HG03520 (cell line): Measurements from ENCODE around the gene ELF2.
"Not testable (repeated sequence)": the region's sequence is repeated elsewhere in the genome, so short reads cannot be mapped to it uniquely, and the experiment has no call there.

ENCODE experiments used
- ATAC-seq: cut with Tn5 transposase; IDR thresholded peaks from one replicate; pipeline ENCODE4 v1.9.1; 2021; ENCODE audit warnings: mild to moderate bottlenecking, moderate library complexity; ENCODE audit not compliant: unreplicated experiment

The ELF2 gene

DNA sequence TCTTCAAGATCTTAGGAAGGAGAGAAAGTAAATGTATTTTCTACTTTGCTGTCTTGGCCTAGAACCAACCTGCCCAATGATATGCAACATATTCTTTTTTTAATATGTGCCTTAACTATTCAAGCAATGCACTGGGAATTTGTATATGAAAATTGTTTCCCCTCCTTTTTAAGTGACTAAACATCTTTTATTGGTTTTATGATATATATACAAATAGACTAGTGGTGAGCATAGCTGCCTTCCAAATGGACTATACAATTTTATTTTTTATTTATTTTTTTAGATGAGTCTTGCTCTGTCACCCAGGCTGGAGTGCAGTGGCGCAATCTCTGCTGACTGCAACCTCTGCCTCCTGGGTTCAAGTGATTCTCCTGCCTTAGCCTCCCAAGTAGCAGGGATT, 151.2 kb downstream of the ELF2 start:
- ATAC-seq: no peak

DNA sequence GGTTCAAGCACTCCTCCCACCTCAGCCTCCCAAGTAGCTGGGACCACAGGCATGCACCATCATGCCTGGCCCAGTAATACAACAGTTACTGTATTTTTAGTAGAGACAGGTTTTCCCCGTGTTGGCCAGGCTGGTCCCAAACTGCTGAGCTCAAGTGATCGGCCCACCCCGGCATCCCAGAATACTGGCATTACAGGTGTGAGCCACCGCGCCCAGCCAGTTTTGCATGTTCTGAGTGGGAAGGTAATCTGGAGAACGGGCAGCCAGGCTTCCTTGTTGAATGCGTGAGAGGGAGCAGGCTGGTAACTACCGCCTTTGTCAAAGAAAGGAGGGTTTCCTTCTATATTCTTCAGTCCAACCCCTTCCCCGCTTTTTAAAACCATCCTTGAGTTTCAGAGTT, 152.3 kb downstream of the ELF2 start:
- no peak for ATAC-seq

DNA sequence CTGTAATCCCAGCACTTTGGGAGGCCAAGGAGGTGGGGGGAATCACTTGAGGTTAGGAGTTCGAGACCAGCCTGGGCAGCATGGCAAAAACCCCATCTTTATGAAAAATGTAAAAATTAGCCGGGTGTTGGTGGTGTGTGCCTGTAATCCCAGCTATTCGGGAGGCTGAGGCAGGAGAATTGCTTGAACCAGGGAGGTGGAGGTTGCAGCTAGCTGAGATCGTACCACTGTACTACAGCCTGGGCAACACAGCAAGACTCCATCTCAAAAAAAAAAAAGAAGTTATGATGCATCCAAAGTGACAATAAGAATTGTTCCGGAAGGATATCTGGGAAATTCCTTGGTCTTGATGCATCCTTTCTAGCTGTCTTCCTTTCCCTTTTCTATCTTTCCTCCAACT, 154.2 kb downstream of the ELF2 start:
- ATAC-seq: no peak

DNA sequence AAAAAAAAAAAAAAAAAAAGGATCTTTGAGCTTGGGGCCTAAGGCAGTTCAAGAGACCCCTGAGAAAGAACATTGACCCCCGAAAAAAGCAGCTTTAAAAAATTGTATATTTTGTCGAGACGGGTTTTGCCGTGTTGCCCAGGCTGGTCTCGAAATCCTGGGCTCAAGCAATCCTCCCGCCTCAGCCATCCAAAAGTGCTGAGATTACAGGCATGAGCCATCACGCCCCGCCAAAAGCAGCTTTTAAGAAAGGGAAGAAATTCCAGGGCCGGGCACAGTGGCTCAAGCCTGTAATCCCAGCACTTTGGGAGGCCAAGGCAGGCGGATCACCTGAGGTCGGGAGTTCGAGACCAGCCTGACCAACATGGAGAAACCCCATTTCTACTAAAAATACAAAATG, 155.9 kb downstream of the ELF2 start:
- ATAC-seq: not testable (repeated sequence)

DNA sequence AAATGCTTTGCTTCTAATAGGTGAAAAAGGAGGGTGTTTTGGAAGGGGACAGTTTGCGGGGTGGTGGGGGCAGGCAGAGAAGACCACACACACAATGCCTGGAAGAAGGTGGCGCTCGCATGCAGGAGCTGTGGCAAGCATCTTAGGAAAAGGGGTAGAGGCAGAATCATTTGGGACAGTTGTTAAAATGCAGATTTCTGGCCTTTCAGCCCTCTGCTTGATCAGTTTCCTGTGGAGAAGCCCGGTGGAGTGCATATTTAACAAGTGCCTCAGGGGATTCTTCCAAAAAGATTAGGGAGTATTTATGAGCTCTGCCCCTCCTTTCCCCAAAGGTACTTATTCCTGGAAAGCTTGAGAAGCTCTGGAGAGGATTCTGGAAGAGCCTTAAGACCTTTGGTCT, 156.6 kb downstream of the ELF2 start:
- ATAC-seq: no peak

DNA sequence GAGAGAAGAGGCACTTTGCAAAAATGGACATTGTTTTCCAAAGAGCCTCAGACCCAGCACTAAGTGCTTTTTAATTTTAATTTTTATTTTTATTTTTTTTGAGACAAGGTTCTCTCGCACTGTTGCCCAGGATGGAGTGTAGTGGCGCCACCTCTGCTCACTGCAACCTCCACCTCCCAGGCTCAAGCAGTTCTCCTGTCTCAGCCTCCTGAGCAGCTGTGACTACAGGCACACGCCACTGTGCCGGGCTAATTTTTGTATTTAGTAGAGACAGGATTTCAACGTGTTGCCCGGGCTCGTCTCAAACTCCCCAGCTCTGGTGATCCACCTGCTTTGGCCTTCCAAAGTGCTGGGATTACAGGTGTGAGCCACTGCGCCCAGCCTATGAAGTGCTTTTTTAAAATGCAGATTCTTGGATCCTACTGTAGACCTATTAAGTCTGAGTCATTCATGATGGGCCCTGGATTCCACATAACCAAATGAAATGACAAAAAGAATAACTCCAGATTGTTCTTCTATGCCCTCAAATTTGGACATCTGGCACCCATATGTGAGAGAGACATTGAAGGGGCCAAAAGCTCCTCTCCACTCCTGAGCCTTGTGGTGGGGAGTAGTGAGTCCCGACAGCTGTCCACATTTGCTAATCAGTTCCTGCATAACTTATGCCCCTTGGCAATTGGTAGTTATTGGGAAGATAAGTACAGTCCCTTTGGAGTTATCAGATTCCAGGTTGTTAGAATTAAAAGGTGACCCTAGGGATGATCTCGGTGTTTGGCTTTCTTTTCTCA, 157.9 kb downstream of the ELF2 start:
- no peak for ATAC-seq

DNA sequence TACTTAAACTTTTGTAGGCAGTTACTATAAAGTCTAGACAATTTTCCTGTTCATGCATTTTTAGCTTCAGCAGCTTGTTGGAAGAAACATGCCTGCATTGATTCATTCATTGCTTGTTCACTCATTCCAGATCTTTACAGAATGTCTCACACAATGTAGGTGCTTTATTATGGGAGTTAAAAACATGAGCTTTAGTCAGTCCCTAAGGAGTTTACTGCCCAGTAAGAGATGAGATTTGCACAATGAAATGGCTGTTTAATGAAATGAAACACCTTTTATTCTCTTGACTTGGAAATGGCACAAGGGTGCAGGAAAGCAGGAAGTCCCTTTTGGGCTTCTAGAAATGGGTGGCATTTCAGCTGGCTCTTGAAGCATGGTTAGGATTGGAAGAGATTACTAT, 158.5 kb downstream of the ELF2 start:
- no peak for ATAC-seq

DNA sequence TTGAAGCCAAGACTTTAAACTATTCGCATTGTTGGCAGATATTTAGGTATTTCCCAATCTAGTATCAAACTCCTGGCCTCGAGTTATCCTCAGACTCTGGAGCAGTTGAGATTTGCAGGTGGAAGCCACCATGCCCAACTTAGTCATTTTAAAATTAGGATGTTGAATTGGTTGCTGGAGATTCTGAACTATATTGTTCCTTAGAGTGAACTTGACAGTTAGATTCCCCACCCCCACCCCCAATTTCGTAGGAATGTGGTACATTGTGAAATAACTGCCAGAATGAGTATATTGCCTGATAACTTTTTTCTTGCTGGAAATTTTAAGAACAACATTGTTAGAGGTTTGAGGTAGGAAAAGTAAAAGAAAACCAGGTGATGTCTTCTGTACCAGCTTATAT, 159.2 kb downstream of the ELF2 start:
- no peak for ATAC-seq

DNA sequence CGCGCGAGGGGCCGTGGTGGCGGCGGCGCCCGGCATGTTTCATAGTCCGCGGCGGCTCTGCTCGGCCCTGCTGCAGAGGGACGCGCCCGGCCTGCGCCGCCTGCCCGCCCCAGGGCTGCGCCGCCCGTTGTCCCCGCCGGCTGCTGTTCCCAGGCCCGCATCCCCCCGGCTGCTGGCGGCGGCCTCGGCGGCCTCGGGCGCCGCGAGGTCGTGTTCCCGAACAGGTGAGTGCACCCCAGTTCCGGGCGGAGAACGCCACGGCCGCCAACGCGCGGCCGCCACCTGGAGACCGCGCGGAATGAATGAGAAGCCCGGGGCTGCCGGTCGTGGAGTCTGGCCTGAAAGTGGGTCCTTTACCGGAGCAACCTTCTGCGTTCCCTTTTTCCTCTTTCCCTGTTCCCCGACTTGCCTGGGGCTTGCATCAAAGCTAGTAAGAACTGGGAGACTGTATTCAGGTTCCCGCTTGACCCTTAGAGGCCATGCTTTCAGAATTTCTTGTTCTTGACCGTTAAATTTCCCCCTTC, 161.0 kb downstream of the ELF2 start:
- ATAC-seq: peak; percentile 23

DNA sequence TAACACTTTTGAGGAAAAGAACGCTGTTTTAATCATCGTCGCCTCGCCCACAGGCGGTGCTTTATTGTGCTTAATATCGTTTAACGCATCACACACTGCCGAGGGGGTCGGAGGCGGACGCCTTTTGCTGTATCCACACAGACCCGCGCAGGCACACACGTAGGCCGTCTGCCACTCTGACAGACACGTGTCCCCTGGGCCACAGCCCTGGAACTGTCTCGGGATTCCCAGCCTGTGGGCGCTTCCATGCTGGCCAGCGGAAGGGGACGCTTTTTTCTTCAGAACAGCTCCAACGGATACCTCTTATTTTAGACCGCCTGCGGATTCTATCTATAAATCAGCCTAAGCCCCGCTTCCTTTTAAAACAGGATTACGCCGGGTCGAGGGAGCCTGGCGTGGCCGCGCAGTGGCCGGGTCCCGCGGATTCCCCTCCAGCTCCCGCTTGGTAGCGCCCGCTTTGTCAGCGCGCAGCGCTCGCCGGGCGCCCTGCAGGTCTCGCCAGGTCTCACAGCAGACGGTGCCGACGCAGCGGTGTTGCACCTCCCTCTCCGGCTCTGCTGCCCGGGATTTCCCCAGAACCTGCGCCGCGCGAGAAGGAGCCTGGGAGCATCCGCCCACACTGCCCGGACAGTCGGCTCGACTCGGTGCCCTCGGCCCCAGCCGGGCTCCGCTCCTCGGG, 161.6 kb downstream of the ELF2 start, which contains the start of gene NOCT:
TSS of gene NOCT (plus strand) at position 513 of the 679 bp plus-strand sequence. CDS start 201 bp downstream, outside the sequence.
- peak; percentile 93 for ATAC-seq

DNA sequence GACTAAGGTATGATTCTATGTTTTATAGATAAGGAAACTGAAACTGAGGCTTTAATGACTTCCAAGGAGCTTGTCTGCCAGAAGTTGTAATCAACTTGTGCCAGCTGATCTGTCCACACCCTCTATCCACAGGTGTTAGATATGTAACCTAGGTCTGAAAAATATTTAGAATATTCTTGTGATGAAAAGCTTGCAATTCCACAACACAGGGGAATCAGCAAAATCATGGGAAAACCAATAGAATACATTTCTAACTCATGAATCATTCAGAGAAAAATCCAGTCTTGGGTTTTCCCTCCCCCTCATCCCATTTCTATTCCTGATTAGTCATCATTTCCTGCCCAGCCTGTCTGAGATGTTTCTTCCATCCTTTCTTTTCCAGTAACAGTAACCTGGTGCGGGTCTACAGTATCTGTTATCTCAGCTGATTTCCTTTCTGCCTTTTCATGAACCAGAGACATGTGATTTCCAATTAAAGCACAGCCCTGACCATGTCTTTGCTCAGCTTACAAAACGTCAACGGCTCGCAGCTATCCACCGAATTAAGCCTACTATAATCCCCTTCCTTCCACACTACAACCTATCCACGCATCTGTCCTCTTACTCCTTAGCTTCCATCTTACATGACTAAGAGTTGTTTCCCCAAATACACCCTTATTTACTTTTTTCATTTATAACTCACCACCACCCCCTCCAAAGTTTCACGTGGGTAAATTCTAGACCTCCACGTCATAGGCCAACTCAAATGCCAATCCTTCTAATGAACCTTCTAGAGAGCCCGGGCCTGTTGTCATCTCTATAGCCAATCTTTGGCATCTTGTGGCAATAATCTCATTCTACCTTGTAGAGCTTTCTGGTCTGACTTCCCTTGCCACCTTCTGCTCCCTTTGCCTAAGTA, 162.4 kb downstream of the ELF2 start:
- ATAC-seq: peak; percentile 25

DNA sequence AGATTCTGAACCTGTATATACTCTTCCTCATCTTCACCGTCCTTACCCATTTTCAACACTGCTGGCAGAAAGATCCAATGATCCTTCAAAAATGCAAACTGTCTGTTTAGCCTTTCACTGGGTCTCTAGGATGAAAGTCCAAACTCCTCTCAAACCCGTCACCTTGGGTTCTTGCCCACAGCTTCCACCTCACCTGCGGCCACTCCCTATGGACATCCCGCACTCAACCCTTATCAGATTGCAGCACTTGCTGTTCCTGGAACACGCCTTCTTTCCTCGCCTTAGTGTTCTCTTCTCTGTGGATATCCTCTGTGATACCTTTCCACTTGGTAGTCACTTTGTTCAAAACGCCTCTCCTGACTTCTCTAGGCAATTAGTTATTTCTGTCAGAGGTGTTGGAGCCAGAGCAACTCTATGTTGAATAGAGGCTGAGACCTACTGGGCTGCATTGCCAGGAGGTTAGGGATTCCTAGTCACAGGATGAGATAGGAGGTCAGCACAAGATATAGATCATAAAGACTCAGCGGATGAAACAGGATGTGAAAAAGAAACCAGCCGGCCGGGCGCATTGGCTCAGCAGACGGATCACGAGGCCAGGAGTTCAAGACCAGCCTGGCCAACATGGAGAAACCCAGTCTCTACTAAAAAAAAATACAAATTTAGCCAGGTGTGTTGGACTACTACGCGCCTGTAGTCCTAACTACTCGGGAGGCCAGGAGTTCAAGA, 165.6 kb downstream of the ELF2 start:
- no peak for ATAC-seq

DNA sequence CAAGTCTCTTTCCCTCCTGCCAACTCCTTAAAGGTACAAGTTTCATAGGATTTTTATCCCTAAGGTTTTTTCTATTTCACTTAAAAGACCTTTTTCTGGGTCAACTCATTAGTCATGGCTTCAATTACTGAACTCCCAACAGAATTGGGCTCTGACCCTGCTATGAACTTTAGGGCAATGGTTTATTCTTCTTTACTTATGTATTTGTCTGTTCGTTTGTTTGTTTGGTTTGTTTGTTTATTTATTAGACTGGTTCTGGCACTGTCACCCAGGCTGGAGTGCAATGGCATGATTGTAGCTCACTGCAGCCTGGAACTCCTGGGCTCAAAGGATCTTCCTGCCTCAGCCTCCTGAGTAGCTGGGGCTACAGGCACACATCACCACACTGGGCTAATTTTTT, 167.3 kb downstream of the ELF2 start:
- ATAC-seq: no peak

DNA sequence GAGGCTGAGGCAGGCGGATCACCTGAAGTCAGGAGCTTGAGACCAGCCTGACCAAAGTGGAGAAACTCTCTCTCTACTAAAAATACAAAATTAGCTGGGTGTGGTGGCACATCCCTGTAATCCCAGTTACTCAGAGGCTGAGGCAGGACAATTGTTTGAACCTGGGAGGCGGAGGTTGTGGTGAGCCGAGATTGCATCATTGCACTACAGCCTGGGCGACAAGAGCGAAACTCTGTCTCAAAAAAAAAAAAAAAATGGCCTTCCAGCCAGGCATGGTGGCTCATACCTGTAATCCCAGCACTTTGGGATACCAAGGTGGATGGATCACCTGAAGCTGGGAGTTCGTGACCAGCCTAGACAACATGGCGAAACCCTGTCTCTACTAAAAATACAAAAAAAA, 168.7 kb downstream of the ELF2 start:
- ATAC-seq: not testable (repeated sequence)

DNA sequence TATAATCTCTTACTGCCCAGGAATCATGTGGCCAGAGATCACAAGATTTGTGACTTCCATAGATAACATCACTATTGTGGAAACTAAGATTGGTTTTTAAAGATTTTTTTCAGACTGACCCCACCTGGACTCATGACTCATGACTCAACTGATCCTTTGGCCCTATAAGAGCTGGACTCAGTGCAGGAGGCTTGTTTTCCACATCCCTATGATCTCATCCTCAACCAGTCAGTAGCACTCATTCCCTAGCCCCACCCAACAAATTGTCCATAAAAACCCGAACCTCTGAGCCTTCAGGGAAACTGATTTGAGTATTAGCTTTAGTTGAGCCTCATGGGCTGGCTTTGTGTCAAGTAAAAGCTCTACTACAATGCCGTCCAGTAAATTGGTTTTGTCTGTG, 169.4 kb downstream of the ELF2 start:
- no peak for ATAC-seq
